ENCODE measurements around the gene NUP133.
"Not testable (repeated sequence)": the region's sequence is repeated elsewhere in the genome, so short reads cannot be mapped to it uniquely, and the experiment has no call there.

The NUP133 gene

GRCh38 chr1:229511201-229511600 is 3.1 kb upstream of the NUP133 start:
- not testable (repeated sequence) for DNase-seq

- no peak for DNase-seq
These were observed 1.4 kb upstream of the NUP133 start for GRCh38 chr1:229509576-229509975.

DNA sequence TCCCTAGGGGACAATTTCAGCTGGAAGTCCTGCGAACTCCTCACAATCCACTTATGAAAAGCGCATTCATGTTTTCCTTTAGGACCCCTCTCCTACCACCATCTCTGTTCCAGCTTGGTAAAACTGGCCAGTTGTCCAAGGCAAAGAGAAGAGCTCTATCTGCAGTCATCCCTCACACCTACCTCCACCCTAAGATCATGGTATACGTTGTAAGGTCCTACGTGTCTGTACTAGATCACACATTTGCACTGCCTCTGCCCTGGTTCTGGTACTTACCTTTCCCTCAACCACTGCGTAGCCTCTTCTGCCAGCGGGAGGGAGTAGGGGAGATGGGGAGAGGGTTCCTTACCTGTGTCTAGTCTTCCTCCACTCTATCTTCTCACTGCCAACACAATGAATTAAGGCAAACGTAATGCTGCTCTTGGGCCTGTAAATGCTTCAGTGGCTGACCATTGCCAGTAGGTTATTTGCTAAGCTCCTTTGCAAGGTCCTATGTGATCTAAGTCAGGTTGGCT is 739 bp upstream of the NUP133 start:
- DNase-seq, result no peak

- DNase-seq, result no peak
These were observed 639 bp downstream of the NUP133 start for GRCh38 chr1:229507502-229507901.

GRCh38 chr1:229506633-229507032 is 1.5 kb downstream of the NUP133 start:
- no peak for DNase-seq

GRCh38 chr1:229495782-229496181 is 12.4 kb downstream of the NUP133 start:
- no peak for DNase-seq

DNA sequence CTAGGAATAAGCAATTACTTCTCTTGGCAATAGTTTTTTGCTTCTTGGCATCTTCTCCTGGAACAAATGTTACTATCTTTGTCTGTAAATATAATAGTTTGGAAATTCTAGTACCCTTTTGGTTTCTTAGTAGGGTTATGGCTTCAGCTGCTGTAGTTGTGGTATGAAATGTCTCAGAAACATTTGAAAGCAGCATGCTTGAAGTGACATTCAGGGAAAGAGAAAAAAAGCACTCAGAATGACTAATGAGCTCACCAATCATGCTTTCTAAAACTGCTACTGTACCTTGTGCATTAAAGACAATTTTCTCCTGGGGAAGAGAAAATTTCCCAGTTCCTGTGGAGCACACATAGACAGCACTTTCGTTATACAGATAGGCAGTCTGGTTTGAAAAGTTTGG is 21.0 kb downstream of the NUP133 start:
- DNase-seq, result no peak

GRCh38 chr1:229485318-229485717 is 22.8 kb downstream of the NUP133 start:
- no peak for DNase-seq

DNA sequence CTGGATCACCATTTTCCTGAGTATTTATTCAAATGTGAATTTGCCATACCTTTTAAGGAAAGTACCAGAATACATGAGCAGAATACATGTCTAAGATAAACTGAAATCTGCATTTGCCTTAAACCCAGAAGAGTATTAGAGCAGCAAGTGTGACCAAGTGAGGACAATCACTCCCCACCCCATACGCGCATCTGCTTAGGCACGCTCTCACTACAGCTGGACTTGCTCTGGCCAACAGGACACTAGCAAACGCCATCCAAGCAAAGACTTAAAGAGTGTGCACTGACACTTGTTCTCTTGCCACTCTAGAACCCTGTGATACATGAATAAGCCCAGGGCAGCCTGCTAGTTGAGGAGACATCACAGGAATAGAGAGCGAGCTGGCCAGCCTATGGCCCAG is 25.6 kb downstream of the NUP133 start:
- no peak for DNase-seq

- DNase-seq, result no peak
These were observed 27.6 kb downstream of the NUP133 start for GRCh38 chr1:229480495-229480894.

DNA sequence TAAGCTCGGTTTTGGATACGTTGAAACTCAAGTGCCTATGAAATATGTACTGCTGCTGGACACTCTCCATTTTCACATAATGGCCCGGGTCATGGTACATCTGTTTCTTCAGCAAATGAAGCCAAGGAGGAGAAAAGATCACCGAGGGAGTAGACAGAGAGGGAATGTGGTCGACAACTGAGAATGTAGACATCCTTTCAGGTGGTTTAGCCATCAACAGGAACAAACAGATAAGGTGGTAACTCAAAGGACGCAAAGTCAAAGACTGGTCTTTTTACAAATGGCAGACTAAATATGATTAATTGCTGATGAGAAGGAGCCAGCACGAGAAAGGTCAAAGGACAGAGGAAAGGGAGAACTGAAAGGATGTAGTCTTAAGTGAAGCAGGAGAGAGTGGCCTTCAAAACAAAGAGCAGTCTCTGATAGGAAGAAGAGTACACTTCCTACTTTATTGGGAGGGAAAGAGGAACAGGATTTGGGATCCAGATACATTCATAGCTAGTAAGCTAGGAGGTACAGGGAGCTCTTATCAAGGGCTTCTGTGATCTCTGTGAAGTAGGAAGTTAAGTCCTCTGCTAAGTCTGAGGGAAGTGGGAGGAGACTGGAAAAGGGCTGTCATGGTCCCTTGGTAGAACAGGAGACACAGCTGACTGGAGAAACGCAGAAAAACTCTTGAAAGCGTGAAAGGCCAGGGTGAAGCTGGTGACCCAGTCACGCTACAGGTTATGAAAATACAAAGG is 28.3 kb downstream of the NUP133 start:
- DNase-seq, result no peak

GRCh38 chr1:229478852-229479251 is 29.3 kb downstream of the NUP133 start:
- DNase-seq, result no peak

- DNase-seq, result not testable (repeated sequence)
These were observed 32.3 kb downstream of the NUP133 start for GRCh38 chr1:229475859-229476258.

DNA sequence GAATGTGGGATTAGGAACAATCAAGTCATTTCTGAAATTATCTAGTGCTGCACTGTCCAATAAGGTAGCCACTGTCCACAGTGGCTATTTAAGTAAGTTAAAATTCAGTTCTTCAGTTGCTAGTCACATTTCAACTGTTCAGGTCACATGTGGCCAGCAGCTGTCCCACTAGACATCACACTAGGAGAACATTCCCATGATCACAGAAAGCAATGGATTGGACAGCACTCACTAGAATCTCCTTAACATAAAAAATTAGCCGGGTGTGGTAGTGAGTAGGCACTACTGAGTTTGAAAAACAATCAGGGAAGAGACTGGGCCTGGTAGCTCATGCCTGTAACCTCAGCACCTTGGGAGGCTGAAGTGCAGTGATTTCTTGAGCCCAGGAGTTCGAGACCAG is 33.6 kb downstream of the NUP133 start:
- DNase-seq, result no peak

GRCh38 chr1:229471175-229471574 is 37.0 kb downstream of the NUP133 start:
- no peak for DNase-seq

- DNase-seq, result no peak
These were observed 37.6 kb downstream of the NUP133 start for GRCh38 chr1:229470406-229471043.

DNA sequence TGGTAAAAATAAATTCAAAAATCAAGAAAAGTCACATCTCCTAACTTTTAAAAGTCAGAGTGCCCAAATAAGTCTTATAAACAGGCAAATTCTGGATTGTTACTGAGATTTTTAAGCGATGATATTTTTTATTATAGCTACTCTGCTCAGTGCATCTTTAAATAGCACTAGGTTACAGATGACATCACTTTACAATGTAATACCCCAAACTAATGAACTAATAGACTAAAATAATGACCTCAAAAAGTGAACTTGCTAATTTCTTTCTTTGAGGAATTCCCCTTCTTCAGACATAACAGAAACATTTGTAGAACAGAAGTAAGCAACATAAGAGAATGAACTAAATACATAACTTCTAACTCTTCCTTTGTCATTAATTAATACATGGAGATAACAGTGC is 41.3 kb downstream of the NUP133 start:
- no peak for DNase-seq

DNA sequence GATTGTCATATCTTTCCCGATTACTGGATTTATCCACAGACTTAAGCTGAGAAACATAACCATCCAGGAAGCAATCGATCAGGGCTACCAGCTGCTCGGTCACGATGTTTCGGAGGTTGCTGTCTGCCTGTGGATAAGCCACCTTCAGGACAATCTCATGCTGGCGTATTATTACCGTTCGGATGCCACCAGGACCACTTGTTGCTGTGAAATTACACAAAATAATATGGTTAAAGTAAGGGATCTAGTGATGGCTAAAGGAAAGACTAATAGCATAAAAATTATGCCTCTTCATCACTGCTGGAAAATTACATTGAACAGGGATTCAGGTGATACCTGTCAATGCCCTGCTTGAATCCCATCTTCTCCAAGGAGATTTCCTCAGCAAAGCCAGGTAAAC is 43.5 kb downstream of the NUP133 start:
- DNase-seq, result no peak

DNA sequence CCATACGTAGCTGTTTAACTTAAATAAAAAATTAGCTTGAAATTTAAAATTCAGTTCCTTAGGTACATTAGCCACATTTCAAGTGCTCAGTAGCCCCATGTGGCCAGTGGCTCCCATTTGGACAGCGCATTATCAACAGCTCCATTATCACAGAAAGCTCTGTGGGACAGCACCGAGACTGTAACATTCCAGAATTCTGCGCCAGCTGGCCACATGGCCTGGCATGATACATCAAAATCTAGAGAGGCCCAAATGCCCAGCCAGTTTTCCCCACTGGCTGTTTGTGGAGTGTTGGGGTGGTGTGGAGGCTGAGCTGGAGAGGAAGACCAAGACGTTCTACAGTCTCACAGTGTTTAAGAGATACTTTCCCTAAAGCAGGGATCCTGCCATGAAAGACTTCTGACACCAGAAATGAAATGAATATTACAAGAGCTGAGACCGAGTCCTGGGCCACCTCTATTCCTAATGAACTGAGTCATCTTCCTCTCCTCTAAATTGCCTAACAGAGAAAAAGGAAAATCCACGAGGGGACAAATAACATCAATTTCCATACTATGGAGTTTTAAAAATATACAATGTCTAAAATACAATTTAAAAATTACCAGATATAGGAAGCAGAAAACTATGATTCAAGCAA is 47.0 kb downstream of the NUP133 start:
- no peak for DNase-seq

GRCh38 chr1:229459815-229460214 is 48.3 kb downstream of the NUP133 start:
- DNase-seq, result no peak

DNA sequence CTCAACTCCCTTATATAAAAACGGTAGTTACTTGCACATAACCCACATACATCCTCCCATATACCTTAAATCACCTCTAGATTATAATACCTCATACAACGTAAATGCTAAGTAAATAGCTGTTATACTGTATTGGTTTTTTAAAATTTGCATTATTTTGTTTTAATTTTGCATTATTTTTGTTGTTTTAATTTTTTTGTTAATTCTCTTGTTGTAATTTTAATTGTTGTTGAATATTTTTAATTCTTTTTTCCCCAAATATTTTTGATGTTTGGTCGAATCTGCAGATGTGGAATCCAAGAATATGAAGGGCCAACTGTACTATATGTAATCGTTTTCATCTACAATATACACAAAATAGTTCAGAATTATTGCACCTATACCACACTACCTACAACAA is 50.7 kb downstream of the NUP133 start:
- no peak for DNase-seq

DNA sequence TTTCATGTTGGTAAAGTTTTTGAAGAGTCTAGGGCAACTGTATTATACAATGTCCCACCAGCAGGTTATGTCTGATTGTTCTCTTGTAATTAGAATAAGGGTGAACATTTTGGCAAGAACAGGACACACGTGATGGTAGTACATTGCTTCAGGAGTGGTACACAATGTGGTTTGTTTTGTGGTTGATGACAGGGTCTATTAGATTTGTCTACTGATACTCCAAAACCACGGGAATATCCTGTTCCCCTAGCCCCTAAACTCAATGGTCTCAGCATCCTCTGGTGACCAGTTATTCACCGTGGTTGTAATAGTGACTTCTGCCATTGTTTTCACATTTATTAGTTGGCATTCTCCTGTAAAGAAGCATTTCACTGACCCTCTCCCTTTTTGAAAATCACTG is 52.1 kb downstream of the NUP133 start:
- no peak for DNase-seq

- DNase-seq, result no peak
These were observed 54.1 kb downstream of the NUP133 start for GRCh38 chr1:229454056-229454455.
